K562 (cell line): ENCODE measurements around the gene NABP2.

ENCODE experiments used
- EP300 ChIP-seq: IDR thresholded peaks from 2 replicates; pipeline ENCODE4 v1.6.1; 2012; ENCODE audit warnings: low read length, improper control_type of control experiment
- POLR2AphosphoS5 ChIP-seq: IDR thresholded peaks from 2 replicates; pipeline ENCODE4 v1.6.1; 2011; ENCODE audit warnings: mild to moderate bottlenecking, low read depth, low read length, moderate library complexity; ENCODE audit not compliant: control insufficient read depth, insufficient read depth
- ZNF324 ChIP-seq: fragments of 250-450 bp; sonication (Bioruptor Pico); IDR thresholded peaks from 2 replicates; pipeline ENCODE4 v1.4.0; 2020; ENCODE audit warnings: mild to moderate bottlenecking
- ZNF766 ChIP-seq: fragments of 200-800 bp; sonication (Bioruptor generic); conservative IDR thresholded peaks from 2 replicates; pipeline ENCODE4 v1.6.1; 2016; ENCODE audit warnings: missing genetic modification characterization, missing compliant biosample characterization
- TF ChIP-seq, protein P1 (sequence below): sonication (generic); formaldehyde crosslinking; IDR thresholded peaks from 2 replicates; pipeline ENCODE4 v1.8.0; 2022; ENCODE audit warnings: mild to moderate bottlenecking, low read depth, missing genetic modification reagents

DNA sequence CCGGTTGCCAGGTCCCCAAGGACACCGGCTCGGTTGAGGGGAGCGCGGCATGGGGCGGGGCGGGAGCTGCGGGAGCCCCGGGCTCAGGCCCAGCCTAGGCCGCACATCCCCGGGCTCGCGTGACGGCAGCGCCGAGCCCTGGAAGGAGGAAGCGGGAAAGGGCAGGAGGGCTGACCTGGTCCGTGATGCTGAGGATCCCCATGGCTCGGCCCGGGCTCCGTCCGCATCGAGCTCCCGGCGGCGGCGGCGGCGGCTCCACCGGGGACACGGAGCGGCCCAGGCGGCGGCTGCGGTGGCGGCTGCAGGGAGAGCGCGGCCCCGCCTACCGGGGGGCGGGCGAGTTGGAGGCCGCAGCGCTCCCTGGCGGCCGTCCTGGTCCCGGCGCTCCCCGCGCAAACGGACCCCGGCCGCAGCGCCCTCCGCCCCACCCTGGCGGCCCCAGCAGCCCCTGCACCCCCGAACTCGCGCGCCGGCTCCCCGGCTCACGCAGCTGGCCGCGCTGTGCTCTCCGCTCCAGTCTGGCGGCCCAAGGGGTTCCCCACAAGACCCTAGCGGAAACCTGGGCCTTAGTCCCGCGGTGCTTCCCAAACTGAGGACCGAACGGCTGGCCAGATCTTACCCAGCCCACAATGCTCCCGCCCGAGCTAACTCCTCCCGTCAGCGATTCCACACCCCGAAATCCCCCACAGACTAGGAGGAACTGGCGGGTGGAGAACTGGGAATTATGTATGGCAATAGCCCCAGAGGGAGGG is 34.1 kb downstream of the NABP2 start, which contains the start of gene ANKRD52:
- no peak for TF ChIP-seq ZNF324 (CRISPR knock-in tag)
- no peak for TF ChIP-seq EP300
- TF ChIP-seq ZNF766 (CRISPR knock-in tag), result no peak
- TF ChIP-seq, protein P1, sequence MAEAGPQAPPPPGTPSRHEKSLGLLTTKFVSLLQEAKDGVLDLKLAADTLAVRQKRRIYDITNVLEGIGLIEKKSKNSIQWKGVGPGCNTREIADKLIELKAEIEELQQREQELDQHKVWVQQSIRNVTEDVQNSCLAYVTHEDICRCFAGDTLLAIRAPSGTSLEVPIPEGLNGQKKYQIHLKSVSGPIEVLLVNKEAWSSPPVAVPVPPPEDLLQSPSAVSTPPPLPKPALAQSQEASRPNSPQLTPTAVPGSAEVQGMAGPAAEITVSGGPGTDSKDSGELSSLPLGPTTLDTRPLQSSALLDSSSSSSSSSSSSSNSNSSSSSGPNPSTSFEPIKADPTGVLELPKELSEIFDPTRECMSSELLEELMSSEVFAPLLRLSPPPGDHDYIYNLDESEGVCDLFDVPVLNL, result no peak
- peak; percentile 45; the same call in 1 of the 2 replicates for TF ChIP-seq POLR2AphosphoS5
